HG02884 (cell line): ENCODE results near the gene RASSF9.

Source experiments
- ATAC-seq: cut with Tn5 transposase; IDR thresholded peaks from one replicate; pipeline ENCODE4 v1.9.1; 2021; ENCODE audit warnings: mild to moderate bottlenecking, moderate library complexity; ENCODE audit not compliant: unreplicated experiment

RASSF9 gene

DNA sequence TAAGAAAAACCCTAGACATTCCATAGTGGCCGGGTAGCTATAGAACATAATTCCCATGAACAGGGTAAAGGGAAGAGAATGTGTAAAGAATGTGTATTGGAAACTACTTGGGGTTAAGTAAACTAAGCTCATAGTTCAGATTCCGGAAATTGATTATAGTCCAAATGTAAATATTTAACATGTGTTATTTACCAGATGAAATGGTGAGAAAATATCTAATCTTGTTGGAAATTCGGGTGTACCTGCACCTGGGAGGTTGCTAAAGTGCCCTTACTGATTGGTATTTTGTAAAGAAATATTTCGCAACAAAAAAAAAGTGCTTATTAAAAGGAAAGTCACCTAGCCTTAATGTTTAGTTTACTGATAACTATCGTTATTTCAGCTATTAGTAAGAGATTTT is 14.4 kb downstream of the RASSF9 start:
- ATAC-seq = no peak

DNA sequence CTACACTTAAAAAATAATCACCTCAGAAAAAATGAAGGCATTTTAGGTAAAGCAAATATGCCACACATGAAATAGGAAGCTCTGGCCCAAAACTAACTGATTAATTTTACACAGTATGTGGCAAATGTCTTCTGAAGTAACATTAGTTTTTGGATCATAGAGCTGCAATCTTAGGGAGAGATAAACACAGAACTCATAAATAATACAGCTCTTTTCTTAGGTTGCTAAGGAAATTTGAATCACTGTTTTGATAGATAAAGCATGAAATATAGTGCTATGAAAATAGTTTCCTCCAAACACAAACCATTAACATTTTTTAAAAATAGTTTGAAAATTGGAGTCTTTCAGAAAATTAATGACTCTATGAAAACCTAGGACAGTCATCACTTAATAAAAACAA is 15.0 kb downstream of the RASSF9 start:
- ATAC-seq = no peak

DNA sequence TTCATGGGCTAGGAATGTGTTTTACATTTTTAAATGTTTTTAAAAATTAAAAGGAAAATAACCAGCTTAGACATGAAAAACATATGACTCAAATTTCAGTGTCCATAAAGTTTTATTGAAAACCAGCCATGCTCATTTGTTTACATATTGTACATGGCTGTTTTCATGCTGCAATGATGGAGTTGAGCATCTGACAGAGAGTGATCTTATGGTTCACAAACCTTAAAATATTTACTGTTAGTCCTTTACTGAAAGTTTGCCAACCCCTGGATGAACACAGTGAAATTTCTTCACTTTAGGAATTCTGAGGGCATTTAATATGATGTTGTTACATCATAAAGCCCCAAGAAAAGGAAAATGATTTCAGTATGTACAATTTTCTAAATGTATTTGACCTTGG is 16.1 kb downstream of the RASSF9 start:
- ATAC-seq = no peak

GRCh38 chr12:85814741-85815140 is 21.5 kb downstream of the RASSF9 start:
- ATAC-seq = no peak

GRCh38 chr12:85814071-85814470 is 22.1 kb downstream of the RASSF9 start:
- no peak for ATAC-seq

DNA sequence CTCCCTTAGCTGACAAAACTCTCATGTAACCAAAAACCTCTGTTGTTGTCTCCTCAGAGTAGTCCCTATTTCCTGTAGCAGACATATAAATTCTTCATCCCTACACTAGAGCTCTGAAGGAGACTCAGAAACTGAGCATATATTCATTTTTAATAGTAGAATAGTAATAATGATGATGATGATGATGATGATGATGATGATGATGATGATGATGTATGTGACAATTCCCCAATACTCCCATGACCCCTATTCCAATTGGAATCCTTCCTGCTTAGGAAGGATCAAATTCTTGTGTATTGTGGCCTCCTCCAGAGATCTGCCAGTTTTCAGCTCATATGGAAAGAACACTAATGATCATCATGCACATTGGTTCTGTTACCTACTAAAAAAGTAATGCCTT is 26.7 kb downstream of the RASSF9 start:
- ATAC-seq = no peak

- no peak for ATAC-seq
Observed at GRCh38 chr12:85807730-85808129, 28.5 kb downstream of the RASSF9 start.

GRCh38 chr12:85805654-85806053 is 30.6 kb downstream of the RASSF9 start:
- ATAC-seq = no peak

DNA sequence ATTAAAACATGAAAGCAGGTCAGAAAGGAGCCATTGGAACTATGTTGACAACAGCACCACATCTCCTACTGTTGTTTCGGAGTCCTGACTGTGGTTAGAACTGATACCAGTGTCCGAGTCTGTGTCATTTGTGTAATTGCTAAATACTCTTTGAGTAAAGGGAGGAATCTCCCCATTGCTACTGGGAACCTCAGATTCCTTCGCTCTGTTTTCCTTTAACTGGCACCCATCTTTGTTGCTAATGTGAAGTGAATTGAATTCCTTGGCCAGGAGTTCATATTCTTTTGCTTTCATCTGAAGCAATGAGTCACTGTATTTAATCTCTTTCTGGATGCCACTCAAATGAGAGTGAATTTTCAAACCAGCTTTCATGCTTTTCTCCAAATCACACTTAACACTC is 31.5 kb downstream of the RASSF9 start:
- no peak for ATAC-seq

DNA sequence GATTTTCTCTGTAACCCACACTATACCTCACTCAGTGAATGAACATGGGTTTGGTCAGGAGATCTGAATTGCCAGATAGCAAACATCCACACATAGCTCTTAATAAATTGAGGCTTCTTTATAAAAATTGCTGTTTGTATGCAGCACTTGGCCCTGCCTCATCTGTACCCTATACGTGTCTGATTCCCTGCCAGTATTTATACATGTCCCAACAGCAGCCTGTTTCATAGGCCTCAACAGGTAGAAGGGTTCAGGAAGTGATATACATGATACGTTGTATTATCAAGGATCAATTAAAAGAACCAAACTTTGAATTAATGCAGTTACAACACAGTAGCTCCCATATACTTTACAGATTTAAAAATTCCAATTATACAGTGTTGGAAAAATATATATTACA is 32.3 kb downstream of the RASSF9 start:
- ATAC-seq = no peak

DNA sequence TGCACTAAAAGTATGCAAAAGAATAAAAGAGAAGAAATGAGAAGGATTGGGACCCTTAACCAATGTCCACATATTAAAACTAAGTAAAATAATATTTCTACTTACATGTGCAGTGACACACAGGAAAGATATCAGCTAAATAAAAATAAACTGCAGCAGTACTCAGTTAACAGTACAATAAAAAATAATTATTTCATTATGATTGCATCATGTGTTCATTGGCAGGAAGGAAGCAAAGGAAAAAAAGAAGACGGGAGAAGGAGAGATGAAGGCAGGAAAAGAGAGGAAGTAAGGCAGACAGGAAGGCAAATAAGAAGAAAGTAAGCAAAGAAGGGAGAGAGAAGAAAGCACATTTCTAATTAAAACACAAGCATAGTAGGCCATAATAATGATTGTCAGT is 33.0 kb downstream of the RASSF9 start:
- no peak for ATAC-seq

GRCh38 chr12:85798122-85798521 is 38.1 kb downstream of the RASSF9 start:
- ATAC-seq = no peak

DNA sequence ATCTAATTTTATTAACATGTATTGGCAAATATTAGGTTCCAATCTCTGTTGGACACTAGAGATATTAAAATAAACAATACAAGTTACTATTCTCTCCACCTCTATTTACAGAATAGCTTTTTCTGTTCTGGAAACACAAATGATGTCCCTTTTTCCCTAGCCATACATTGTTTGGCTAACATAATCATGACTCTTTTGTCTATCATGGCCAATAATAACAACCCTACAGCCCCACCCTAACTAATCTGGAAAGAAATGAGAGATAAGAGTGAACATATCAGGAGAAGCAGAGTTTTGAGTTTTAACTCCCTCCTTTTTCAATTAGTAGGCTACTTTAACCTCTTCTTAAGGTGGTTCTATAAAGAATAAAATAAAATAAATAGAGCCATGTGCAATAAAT is 40.2 kb downstream of the RASSF9 start:
- no peak for ATAC-seq

- no peak for ATAC-seq
Observed at GRCh38 chr12:85794531-85794930, 41.7 kb downstream of the RASSF9 start.

- no peak for ATAC-seq
Observed at GRCh38 chr12:85784096-85784720, 52.0 kb downstream of the RASSF9 start.

DNA sequence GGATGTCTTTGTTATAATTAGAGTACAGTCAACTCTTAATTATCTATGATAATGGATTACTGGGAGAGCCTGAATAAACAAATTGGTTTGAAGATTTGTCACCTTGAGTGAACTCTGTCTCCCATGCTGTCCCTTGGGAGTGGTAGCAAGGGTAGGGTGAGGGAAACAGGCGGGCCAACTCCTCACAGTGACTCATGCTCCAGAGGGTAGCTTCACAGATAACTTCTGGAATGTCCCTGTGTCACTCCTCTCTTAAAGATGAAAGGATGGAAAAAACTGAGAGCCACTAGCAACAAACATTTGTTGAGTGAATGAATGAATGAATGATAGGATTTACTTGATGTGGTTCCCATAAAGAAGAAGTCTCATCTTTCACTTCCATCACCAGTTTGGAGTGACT is 53.5 kb downstream of the RASSF9 start:
- no peak for ATAC-seq

DNA sequence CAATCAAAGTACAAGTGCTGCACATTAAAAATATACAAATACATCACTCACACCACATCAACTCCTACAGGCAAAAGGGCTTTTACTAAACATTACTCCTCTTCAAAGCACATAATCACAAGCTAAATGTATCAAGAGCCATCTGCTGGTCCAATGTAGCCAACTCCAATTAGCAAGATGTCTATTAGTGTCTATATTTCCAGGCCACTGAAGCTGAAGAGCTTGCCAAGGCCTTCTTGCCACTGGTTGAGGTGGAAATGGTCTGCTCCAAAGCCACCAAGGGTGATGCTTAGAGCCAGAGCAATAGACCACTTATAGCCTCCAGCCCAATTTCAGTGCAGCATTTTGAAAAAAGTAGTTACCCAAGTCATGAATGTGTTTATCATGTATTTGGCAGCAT is 54.4 kb downstream of the RASSF9 start:
- no peak for ATAC-seq

DNA sequence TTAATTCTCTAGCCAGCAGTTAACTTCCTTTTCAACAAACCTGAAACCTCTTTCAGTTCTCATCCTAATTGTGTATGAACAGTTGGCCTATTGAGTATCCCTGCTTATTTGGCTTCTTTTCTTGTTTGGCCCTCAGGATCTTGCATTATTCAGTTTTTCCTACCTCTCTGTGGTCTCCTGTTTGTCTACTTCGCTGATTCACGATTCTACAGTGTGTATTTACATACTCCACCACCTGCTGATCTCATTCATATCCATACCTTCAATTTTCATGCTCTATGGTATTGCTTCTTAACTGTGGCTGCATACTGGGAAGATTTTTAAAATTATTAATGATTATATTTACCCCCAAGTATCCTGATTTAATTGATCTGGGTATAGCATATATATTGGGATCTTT is 56.4 kb downstream of the RASSF9 start:
- ATAC-seq = no peak

DNA sequence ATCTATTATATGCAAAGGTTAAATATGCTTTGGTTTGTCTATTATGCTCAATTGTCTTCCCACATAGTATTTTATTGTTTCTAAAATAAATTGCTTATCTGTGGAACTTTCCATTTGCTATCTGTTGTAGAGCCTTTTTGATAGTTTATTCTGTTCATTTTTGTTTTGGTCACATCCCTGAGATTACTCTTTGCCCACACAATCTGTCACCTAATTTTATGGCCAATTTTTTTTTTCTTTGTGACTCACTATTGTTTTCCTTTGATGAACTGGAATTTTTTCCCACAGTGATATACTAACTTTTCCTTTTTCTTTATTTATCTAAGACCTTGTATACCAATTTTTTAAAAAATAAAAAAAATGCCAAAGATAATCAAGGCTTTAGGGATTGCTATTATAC is 61.1 kb downstream of the RASSF9 start:
- ATAC-seq = no peak

DNA sequence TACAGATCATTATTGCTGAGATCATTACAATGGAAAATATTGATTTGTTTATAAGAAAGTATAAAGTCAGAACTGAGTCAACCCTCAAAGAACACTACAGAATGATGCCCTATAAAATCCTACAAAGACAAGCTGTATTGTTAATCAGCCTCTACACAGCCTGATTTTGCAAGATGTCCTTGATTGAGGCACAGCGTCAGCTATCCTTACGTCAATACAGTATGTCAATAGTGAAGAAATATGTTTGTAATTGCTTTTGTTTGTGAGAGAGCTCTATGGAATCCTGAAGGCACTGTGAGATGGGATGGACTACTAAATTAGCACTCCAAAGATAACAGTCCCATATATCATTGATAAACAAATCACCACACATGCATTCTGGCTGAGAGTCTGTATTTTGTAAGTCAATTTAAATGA is 70.7 kb downstream of the RASSF9 start:
- ATAC-seq = no peak

GRCh38 chr12:85759623-85760022 is 76.6 kb downstream of the RASSF9 start:
- no peak for ATAC-seq

GRCh38 chr12:85759091-85759490 is 77.1 kb downstream of the RASSF9 start:
- ATAC-seq = no peak

DNA sequence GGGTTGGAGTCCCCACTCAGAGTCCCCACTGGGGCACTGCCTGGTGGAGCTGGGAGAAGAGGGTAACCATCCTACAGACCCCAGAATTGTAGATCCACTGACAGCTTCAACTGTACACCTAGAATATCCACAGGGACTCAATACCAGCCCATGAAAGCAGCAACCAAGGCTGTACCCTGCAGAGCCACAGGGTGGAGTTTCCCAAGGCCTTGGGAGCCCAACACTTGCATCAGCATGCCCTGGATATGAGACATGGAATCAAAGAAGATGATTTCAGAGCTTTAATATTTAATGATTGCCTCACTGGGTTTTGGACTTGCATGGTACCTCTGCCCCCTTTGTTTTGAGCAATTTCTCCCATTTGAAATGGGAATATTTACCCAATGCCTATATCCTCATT is 80.4 kb downstream of the RASSF9 start:
- ATAC-seq = no peak
